Gastroesophageal sphincter (tissue), 4 donors: ENCODE measurements around the gene KRTAP10-12. TPM values are rescaled to one million over a fixed set of nuclear protein-coding genes. Genes with fewer than 3 reads are reported as not detected.

Experiments used
- ATAC-seq: fragments of 150-250 bp; one replicate; pipeline ENCODE4 v1.9.1; 2016; ENCODE audit warnings: mild to moderate bottlenecking, moderate library complexity
- H3K27ac ChIP-seq, 4 donors: fragments of 200-600 bp; sonication (generic) in 3 of 4; 1 replicate in 3 of 4; 2 replicates in 1 of 4; pipeline ENCODE4 v1.5.1; 2016 to 2019
- H3K27me3 ChIP-seq: fragments of 200-600 bp; sonication (generic); one replicate; pipeline ENCODE4 v1.5.1; 2019
- H3K36me3 ChIP-seq, 2 donors: fragments of 200-600 bp; sonication (generic); one replicate each; pipeline ENCODE4 v1.5.1; 2019; ENCODE audit warnings: control low read depth in 1 of 2
- H3K4me1 ChIP-seq, 3 donors: fragments of 200-600 bp; sonication (generic); 1 replicate in 2 of 3; 2 replicates in 1 of 3; pipeline ENCODE4 v1.5.1; 2016 to 2019; ENCODE audit warnings: control low read depth in 2 of 3
- H3K4me3 ChIP-seq, 2 donors: fragments of 200-600 bp; sonication (generic); one replicate each; pipeline ENCODE4 v1.5.1; 2019; ENCODE audit warnings: mild to moderate bottlenecking in 1 of 2, moderate library complexity in 1 of 2
- H3K9me3 ChIP-seq, 3 donors: fragments of 200-600 bp; sonication (generic); one replicate each; pipeline ENCODE4 v1.5.1; 2017 to 2019; ENCODE audit warnings: control low read depth in 2 of 3
- EP300 ChIP-seq: sonication (generic); formaldehyde crosslinking; IDR thresholded peaks from one replicate; pipeline ENCODE4 v1.6.1; 2017; ENCODE audit warnings: antibody characterized with exemption, mild to moderate bottlenecking
- POLR2A ChIP-seq, 2 donors: fragments of 450-650 bp; IDR thresholded peaks; one replicate each; pipeline ENCODE4 v1.6.1; 2017; ENCODE audit warnings: antibody characterized with exemption in 2 of 2, mild to moderate bottlenecking in 2 of 2, moderate library complexity in 1 of 2
- POLR2AphosphoS5 ChIP-seq: sonication (generic); formaldehyde crosslinking; IDR thresholded peaks from one replicate; pipeline ENCODE4 v1.6.1; 2017; ENCODE audit warnings: antibody characterized with exemption
- WGBS, 2 donors: methylation state at CpG; one replicate each; pipeline ENCODE4 v1.1.5; 2018; ENCODE audit warnings: low coverage in 1 of 2; 5-methylcytosine and 5-hydroxymethylcytosine counted together
- total RNA-seq, 4 donors: library from RNA; depleted of rRNA; stranded (reverse); fragments of >200 nt; gene quantifications; one replicate each; pipeline ENCODE4 v1.1.0, GENCODE V29; 2016
- TF ChIP-seq, protein P1 (sequence below), 4 experiments: fragments of 200-600 bp in 2 of 4; fragments of 450-650 bp in 2 of 4; sonication (generic) in 1 of 4; IDR thresholded peaks; one replicate each; pipeline ENCODE4 v1.5.1; 2017 to 2019; ENCODE audit warnings: antibody characterized with exemption in 4 of 4, mild to moderate bottlenecking in 2 of 4, moderate library complexity in 2 of 4

The KRTAP10-12 gene
- total RNA-seq, 4 donors from 2014 or later: not detected

DNA sequence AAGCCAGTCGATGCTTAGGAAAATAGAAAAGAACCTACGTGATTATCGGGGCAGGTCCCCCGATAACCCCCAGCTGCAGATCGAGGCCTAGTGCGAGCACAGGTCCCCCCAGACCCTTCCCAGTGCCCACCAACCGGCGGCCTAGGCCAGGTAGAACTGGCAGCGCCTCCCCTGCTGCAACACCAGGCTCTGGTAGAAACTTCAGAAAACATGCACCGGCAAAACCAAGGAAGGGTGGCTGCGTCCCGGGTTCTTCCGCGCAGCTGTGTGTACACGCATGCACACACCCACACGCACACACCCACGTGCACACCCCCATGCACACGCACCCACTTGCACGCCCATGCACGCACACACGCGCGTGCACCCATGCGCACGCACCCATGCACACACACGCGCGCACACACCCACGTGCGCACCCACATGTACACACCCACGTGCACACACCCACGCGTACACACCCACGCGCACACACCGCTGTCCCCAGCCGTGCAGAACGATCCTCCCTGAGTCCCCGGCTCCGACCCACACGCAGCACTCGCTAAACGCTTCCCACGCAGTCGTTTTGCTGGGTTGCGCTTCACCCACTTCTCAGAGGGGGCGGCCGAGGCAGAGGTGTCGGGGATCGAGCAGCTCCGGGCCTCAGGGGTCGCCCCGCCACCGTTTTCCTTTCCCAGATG is 9.2 kb downstream of the KRTAP10-12 start:
- TF ChIP-seq EP300 (no peak), POLR2AphosphoS5 (no peak), POLR2A (IDR thresholded peaks at IDR 0.05) (no peak)
- TF ChIP-seq, protein P1, sequence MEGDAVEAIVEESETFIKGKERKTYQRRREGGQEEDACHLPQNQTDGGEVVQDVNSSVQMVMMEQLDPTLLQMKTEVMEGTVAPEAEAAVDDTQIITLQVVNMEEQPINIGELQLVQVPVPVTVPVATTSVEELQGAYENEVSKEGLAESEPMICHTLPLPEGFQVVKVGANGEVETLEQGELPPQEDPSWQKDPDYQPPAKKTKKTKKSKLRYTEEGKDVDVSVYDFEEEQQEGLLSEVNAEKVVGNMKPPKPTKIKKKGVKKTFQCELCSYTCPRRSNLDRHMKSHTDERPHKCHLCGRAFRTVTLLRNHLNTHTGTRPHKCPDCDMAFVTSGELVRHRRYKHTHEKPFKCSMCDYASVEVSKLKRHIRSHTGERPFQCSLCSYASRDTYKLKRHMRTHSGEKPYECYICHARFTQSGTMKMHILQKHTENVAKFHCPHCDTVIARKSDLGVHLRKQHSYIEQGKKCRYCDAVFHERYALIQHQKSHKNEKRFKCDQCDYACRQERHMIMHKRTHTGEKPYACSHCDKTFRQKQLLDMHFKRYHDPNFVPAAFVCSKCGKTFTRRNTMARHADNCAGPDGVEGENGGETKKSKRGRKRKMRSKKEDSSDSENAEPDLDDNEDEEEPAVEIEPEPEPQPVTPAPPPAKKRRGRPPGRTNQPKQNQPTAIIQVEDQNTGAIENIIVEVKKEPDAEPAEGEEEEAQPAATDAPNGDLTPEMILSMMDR (IDR thresholded peaks at IDR 0.05): no peak
- Histone ChIP-seq H3K36me3 (no peaks in the 10 kb centered on the region), H3K4me1 (peaks cover 0 to 16% (median 0%) of the 10 kb centered on the region in 3 donors), H3K27ac (no peak overlapping the region), H3K9me3 (no peaks in the 10 kb centered on the region), H3K4me3 (no peak overlapping the region), H3K27me3 (peaks cover 99% of the 10 kb centered on the region)
- ATAC-seq: no peak
- 0% methylated on average over 4 of the region's 54 CpGs; no CpG with 5 or more reads in 1 of the 2 donors for WGBS, 2 donors

DNA sequence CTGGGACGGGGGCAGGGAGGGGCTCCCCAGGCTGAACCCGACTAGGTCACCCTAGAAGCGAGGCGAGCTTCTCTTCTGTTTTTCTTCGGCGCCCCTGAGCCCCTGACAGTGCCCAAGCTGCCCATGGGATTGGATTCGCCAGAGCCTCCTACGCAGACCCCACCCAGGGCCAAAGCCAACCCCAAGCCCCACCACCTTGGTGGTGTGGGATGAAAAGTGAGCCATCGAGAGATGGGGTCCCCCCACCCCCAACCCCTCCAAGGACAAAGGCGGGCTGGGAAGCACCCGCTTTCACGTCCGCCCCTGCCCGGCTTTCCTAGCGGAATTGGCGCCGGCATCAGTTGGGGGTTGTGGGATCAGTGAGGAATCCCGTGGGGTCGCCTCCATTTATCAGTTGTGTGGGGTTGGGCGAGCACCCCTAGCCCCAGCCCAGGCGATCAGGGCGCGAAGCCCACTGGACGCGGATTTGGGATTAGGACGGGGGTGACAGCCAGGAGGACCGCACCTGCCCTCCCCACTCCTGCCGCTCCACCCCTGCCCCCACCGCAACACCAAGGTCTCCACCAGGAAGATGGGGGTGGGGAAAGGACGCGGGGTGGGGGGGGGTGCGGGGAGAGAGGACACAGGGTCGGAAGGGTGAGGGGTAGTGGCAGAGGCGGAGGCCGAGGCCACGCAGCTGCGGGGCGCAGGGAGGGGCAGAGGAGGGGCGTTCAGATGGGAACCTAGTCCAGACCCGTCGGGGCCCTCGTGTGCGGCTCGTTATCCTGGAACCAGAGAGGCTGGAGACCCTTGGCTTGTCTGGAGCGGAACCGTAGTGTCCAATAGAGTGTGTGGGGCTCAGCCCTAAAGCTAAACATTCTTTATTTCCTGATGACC is 10.0 kb downstream of the KRTAP10-12 start:
- ATAC-seq: no peak
- WGBS, 2 donors: 5% methylated on average over 14 of the region's 46 CpGs; no CpG with 5 or more reads in 1 of the 2 donors
- H3K4me1 ChIP-seq: peaks cover 0 to 16% (median 0%) of the 10 kb centered on the region in 3 donors
- no peak overlapping the region for H3K27ac ChIP-seq
- H3K36me3 ChIP-seq: no peaks in the 10 kb centered on the region
- H3K9me3 ChIP-seq: no peaks in the 10 kb centered on the region
- peaks cover 99% of the 10 kb centered on the region for H3K27me3 ChIP-seq
- H3K4me3 ChIP-seq: no peak overlapping the region
- TF ChIP-seq POLR2A (IDR thresholded peaks at IDR 0.05): no peak
- TF ChIP-seq EP300: no peak
- TF ChIP-seq, protein P1 (IDR thresholded peaks at IDR 0.05): no peak
- no peak for TF ChIP-seq POLR2AphosphoS5

- TF ChIP-seq POLR2A (IDR thresholded peaks at IDR 0.05): no peak
- TF ChIP-seq EP300: no peak
- TF ChIP-seq, protein P1 (IDR thresholded peaks at IDR 0.05): no peak
- TF ChIP-seq POLR2AphosphoS5: no peak
- H3K36me3 ChIP-seq: no peaks in the 10 kb centered on the region
- 0% methylated on average over 2 of the region's 13 CpGs; no CpG with 5 or more reads in 1 of the 2 donors for WGBS, 2 donors
- no peak overlapping the region for H3K27ac ChIP-seq
- ATAC-seq: no peak
- peaks cover 99% of the 10 kb centered on the region for H3K27me3 ChIP-seq
- H3K4me3 ChIP-seq: no peak overlapping the region
- peaks cover 0 to 16% (median 0%) of the 10 kb centered on the region in 3 donors for H3K4me1 ChIP-seq
- no peaks in the 10 kb centered on the region for H3K9me3 ChIP-seq
Observed at GRCh38 chr21:44708213-44708865, 11.4 kb downstream of the KRTAP10-12 start.

- no peak overlapping the region for H3K27ac ChIP-seq
- ATAC-seq: no peak
- WGBS, 2 donors: no CpG with 5 or more reads among the region's 25 CpGs
- TF ChIP-seq POLR2AphosphoS5: no peak
- no peak for TF ChIP-seq EP300
- TF ChIP-seq POLR2A (IDR thresholded peaks at IDR 0.05): no peak
- TF ChIP-seq, protein P1 (IDR thresholded peaks at IDR 0.05): no peak
- peaks cover 99% of the 10 kb centered on the region for H3K27me3 ChIP-seq
- H3K9me3 ChIP-seq: no peaks in the 10 kb centered on the region
- H3K36me3 ChIP-seq: no peaks in the 10 kb centered on the region
- peaks cover 0 to 16% (median 0%) of the 10 kb centered on the region in 3 donors for H3K4me1 ChIP-seq
- no peak overlapping the region for H3K4me3 ChIP-seq
Observed at GRCh38 chr21:44708866-44709425, 12.0 kb downstream of the KRTAP10-12 start.
